ENCODE results near the gene ZNF691.
"Not testable (repeated sequence)": the region's sequence is repeated elsewhere in the genome, so short reads cannot be mapped to it uniquely, and the experiment has no call there.

DNA sequence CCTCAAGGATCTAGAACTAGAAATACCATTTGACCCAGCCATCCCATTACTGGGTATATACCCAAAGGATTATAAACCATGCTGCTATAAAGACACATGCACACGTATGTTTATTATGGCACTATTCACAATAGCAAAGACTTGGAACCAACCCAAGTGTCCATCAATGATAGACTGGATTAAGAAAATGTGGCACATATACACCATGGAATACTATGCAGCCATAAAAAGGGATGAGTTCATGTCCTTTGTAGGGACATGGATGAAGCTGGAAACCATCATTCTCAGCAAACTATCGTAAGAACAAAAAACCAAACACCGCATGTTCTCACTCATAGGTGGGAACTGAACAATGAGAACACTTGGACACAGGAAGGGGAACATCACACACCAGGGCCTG is 31.6 kb upstream of the ZNF691 start:
- TF ChIP-seq, protein P1, sequence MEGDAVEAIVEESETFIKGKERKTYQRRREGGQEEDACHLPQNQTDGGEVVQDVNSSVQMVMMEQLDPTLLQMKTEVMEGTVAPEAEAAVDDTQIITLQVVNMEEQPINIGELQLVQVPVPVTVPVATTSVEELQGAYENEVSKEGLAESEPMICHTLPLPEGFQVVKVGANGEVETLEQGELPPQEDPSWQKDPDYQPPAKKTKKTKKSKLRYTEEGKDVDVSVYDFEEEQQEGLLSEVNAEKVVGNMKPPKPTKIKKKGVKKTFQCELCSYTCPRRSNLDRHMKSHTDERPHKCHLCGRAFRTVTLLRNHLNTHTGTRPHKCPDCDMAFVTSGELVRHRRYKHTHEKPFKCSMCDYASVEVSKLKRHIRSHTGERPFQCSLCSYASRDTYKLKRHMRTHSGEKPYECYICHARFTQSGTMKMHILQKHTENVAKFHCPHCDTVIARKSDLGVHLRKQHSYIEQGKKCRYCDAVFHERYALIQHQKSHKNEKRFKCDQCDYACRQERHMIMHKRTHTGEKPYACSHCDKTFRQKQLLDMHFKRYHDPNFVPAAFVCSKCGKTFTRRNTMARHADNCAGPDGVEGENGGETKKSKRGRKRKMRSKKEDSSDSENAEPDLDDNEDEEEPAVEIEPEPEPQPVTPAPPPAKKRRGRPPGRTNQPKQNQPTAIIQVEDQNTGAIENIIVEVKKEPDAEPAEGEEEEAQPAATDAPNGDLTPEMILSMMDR (IDR thresholded peaks at IDR 0.05; ENCODE audit: extremely low read depth in 1 of 2, insufficient read depth in 1 of 2, low read depth in 1 of 2, low read length in 2 of 2) = not testable (repeated sequence)
- not testable (repeated sequence) for TF ChIP-seq POLR2A (IDR thresholded peaks at IDR 0.05; ENCODE audit: low read depth, low read length); POLR2AphosphoS5 (IDR thresholded peaks at IDR 0.05; ENCODE audit: insufficient read depth, low read depth, low read length); FOS (IDR thresholded peaks at IDR 0.05; ENCODE audit: borderline replicate concordance, insufficient read depth, low read length)

Data from endothelial cell of umbilical vein (primary cell).